HEK293T (cell line): Measurements from ENCODE around the gene SNRNP70.

Source experiments
- ARNT ChIP-seq: fragments of 450-650 bp; IDR thresholded peaks from 2 replicates; pipeline ENCODE4 v1.6.1; 2017; ENCODE audit warnings: mild to moderate bottlenecking
- BHLHE40 ChIP-seq: fragments of 450-650 bp; IDR thresholded peaks from 2 replicates; pipeline ENCODE4 v1.6.1; 2016; ENCODE audit warnings: mild to moderate bottlenecking, moderate library complexity, borderline replicate concordance
- ELF4 ChIP-seq: fragments of 450-650 bp; IDR thresholded peaks from 2 replicates; pipeline ENCODE4 v1.6.1; 2017; ENCODE audit warnings: antibody characterized with exemption
- FOXK2 ChIP-seq: fragments of 450-650 bp; IDR thresholded peaks from 2 replicates; pipeline ENCODE4 v1.6.1; 2016; ENCODE audit warnings: mild to moderate bottlenecking
- FOXM1 ChIP-seq: fragments of 450-650 bp; IDR thresholded peaks from 2 replicates; pipeline ENCODE4 v1.6.1; 2017; ENCODE audit warnings: mild to moderate bottlenecking, borderline replicate concordance
- HDGF ChIP-seq: fragments of 450-650 bp; IDR thresholded peaks from 2 replicates; pipeline ENCODE4 v1.6.1; 2017; ENCODE audit warnings: antibody characterized with exemption, borderline replicate concordance

DNA sequence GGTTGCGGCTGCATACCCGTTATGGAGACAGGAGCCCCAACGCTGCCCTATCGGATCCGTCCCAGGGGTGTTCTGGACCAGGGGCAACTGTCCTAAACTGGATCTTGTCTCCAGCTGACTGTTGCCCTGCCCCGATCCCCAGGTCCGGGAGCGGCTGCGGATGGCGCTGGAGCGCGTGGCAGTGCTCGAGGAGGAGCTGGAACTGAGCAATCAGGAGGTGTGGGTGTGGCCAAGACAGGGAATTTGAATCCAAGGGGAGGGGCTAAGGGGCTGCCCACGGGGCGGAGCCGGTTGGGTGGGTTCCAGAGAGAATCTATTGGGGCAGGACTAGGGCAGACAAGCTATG, 44.0 kb downstream of the SNRNP70 start:
- TF ChIP-seq FOXK2 (no peak), ARNT (no peak), HDGF (no peak), ELF4 (no peak), BHLHE40 (no peak), FOXM1 (no peak)
